Anterior cingulate cortex (tissue), 58 donors: ENCODE results near the gene TMEM213.
A peak's percentile ranks its signal among the peaks of the same experiment; 100 is the strongest.

Experiments used
- DNase-seq, 58 donors: peaks; one replicate each; lab custom pipeline; 2025; lab: John Stamatoyannopoulos, UW

The TMEM213 gene

GRCh38 chr7:138871065-138871813 is 73.4 kb downstream of the TMEM213 start:
- DNase-seq: no peak

- DNase-seq: no peak
Observed at GRCh38 chr7:138871814-138872090, 74.0 kb downstream of the TMEM213 start.

- no peak for DNase-seq
Observed at GRCh38 chr7:138872576-138872975, 74.8 kb downstream of the TMEM213 start.

- DNase-seq: peak in 3 of 58 donors; percentile 4 to 14 (median 6)
Observed at GRCh38 chr7:138873220-138873892, 75.6 kb downstream of the TMEM213 start.

GRCh38 chr7:138875794-138876193 is 78.0 kb downstream of the TMEM213 start:
- DNase-seq: no peak

- DNase-seq: no peak
Observed at GRCh38 chr7:138876326-138876725, 78.5 kb downstream of the TMEM213 start.

GRCh38 chr7:138878051-138878450 is 80.3 kb downstream of the TMEM213 start:
- no peak for DNase-seq

- no peak for DNase-seq
Observed at GRCh38 chr7:138878856-138879255, 81.1 kb downstream of the TMEM213 start.

- DNase-seq: no peak
Observed at GRCh38 chr7:138879356-138879755, 81.6 kb downstream of the TMEM213 start.

- DNase-seq: peak in 1 of 58 donors; percentile 54
Observed at GRCh38 chr7:138880881-138881578, 83.2 kb downstream of the TMEM213 start.

- DNase-seq: no peak
Observed at GRCh38 chr7:138881579-138882188, 83.9 kb downstream of the TMEM213 start.

GRCh38 chr7:138882249-138882648 is 84.5 kb downstream of the TMEM213 start:
- no peak for DNase-seq

- no peak for DNase-seq
Observed at GRCh38 chr7:138885383-138886147, 87.8 kb downstream of the TMEM213 start.

- no peak for DNase-seq
Observed at GRCh38 chr7:138886501-138886917, 88.7 kb downstream of the TMEM213 start.

GRCh38 chr7:138887085-138887710 is 89.4 kb downstream of the TMEM213 start:
- no peak for DNase-seq
